Glomerular visceral epithelial cell (primary cell): ENCODE data around the gene DHRS7C.

ENCODE experiments used
- DNase-seq: peaks from one replicate; pipeline ENCODE4 v3.0.0-alpha.2; 2016; ENCODE audit errors: extremely low spot score

Gene DHRS7C

GRCh38 chr17:9766970-9767369 lies 24.4 kb downstream of the DHRS7C start:
- DNase-seq, result no peak

DNA sequence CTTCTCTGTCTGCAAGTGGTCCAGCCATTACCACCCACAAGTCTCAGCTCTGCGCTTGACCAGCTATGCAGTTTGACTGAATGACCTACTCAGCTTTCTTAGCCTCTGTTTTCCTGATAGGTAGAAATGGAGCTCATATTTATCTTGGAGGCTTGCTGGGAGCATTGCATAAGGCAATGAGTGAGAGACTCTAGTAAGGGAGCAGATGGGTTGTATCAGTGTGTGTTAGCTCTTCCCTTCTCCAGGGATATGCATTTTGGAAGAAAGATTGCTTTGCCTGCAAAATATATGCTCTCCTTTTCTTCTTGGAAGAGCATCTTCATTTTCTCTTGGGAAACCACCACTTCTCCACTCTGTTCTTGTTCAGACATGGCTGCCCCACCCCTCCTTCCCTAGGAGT lies 26.1 kb downstream of the DHRS7C start:
- DNase-seq, result no peak

DNA sequence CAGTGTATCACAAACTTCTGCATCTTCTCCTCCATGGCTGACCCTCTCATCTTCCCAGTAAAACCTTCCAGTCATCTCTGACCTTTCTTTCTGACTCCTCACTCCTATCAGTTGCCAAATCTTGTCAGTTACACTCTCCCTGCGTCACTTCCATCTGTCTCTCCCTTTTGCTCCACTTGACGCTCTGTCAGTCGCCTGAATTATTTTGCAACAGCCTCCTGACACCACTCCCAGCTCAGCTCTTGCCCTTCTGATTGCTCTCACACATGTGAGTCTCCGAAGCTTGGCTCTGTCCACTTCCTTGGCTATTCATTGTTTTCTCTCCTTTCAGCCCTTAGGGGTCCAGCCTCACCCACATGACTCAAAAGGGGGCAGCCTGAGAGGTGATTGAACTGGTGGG lies 27.7 kb downstream of the DHRS7C start:
- DNase-seq, result no peak

DNA sequence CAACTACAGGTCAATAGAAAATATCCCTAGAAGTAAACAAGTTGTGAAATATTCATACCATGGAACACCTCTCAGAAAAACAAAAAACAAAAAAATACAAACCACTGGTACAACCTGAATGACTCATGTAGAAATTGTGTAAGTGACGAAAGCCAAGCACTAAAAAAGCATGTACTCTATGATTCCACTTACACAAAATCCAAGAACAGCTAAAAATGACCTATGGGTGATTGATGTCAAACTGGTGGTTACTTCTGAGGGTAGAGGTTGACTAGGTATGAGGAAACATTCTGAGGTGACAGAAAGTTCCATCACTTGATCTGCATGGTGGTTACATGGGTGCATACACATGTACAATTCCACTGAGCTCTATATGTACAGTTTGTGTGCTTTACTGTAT lies 31.1 kb downstream of the DHRS7C start:
- DNase-seq, result no peak

GRCh38 chr17:9755083-9755482 lies 36.3 kb downstream of the DHRS7C start:
- DNase-seq, result no peak

DNA sequence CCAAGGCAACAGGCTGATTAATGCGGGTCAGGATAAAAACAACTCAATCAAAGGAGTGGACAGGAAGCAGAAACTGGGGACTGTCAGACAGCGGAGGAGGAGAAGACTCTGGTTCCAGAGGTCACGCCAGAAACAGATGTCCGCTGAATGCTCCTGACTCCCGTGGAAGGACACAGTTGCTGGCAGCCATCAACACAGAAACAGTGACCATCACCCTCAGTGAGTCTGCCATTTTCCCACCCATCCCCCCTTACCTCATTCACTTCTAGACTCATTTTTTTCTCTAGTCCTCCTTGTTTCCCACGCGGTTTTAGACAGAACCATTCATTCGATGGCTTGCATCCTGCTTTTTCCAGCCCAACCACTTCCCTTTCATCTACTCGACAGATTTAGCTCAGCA lies 40.9 kb downstream of the DHRS7C start:
- no peak for DNase-seq

DNA sequence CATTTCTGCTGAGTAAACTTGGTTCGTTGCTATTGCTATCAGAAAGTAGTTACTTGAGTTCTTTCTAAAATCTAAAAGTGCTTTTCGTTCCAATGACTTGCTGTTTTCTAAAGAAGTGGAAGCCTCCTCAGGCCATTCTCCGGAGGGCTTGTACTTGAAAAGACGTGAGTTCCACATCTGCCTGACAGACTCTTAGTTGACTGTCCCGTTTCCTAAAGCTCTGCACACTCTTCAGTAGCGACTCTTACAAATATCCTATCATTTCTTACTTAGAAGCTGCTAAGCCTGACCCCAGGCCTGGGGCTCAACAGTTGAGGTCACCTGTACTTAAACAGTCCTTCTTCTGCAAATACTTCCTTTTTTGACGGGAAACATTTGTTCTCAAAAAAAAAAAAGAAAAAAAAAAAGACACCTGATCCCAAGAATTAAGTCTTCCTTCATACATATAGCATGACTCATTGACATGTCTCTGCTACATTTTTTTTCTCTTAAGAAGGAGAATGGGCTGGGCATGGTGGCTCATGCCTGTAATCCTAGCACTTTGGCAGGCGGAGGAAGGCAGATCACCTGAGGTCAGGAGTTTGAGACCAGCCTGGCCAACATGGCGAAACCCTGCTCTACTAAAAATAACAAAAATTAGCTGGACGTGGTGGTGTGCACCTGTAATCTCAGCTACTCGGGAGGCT lies 61.5 kb downstream of the DHRS7C start:
- peak; percentile 52 for DNase-seq

GRCh38 chr17:9729034-9729650 lies 62.2 kb downstream of the DHRS7C start:
- peak; percentile 57 for DNase-seq

DNA sequence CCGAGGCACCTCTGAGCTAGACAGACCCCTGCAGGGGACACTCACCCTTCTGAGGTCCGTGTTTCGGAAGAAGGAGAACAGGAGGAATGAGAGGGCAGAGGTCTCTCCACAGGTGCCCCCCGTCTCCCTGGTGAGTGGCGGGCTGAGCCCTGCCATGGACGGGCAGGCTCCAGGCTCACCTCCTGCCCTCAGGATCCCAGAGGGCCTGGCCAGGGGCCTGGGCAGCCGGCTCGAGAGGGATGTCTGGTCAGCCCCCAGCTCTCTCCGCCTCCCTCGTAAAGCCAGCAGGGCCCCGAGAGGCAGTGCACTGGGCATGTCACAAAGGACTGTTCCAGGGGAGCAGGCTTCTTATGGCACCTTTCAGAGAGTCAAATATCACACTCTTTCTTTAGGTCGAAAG lies 62.8 kb downstream of the DHRS7C start:
- no peak for DNase-seq

DNA sequence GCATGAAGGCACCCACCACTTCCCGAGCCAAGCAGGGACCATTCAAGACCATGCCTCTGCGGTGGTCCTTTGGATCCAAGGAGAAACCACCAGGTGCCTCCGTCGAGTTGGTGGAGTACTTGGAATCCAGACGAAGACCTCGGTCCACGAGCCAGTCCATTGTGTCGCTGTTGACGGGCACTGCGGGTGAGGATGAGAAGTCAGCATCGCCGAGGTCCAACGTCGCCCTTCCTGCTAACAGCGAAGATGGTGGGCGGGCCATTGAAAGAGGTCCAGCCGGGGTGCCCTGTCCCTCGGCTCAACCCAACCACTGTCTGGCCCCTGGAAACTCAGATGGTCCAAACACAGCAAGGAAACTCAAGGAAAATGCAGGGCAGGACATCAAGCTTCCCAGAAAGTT lies 63.4 kb downstream of the DHRS7C start:
- DNase-seq, result no peak

DNA sequence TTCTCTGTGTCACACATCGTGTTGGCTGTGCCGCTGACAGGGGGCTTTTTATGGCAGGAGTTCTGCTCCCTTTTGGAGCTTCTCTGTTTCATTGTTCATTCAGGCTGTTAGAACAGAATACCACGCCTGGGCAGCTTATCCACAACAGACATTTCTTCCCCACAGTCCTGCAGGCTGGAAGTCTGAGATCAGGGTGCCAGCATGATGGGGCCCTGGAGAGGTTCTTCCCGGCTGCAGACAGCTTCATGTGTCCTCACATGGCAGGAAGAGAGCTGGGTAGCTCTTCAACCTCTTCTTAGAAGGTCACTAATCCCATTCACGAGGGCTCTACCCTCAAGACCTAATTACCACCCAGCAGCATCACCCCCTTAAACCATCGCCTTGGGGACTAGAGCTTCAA lies 65.1 kb downstream of the DHRS7C start:
- DNase-seq, result no peak

GRCh38 chr17:9725575-9725974 lies 65.8 kb downstream of the DHRS7C start:
- no peak for DNase-seq
